GDM1 (cell line): ENCODE measurements around the gene SLC2A4RG.

Source experiments
- DNase-seq: peaks from one replicate; lab custom pipeline; 2025; lab: John Stamatoyannopoulos, UW

Gene SLC2A4RG

GRCh38 chr20:63741676-63742380 is 2.3 kb downstream of the SLC2A4RG start:
- DNase-seq, result no peak

DNA sequence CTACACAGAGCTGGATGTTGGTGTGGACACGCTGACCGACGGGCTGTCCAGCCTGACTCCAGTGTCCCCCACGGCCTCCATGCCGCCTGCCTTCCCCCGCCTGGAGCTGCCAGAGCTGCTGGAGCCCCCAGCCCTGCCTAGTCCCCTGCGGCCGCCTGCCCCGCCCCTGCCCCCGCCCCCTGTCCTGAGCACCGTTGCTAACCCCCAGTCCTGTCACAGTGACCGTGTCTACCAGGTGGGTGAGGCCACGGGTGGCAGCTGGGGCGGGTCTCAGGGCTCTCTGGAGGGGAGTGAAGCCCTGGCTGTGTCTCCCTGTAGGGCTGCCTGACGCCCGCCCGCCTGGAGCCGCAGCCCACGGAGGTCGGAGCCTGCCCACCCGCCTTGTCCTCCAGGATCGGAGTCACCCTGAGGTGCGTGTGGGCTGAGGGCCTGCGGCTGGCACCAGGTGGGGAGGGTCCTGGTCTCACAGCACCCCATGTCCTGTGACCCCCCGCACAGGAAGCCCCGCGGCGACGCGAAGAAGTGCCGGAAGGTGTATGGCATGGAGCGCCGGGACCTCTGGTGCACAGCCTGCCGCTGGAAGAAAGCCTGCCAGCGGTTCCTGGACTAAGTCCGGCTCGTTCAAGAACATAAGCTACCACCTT is 2.9 kb downstream of the SLC2A4RG start:
- DNase-seq, result no peak

GRCh38 chr20:63743210-63743970 is 3.8 kb downstream of the SLC2A4RG start:
- DNase-seq, result no peak

GRCh38 chr20:63744158-63744557 is 4.6 kb downstream of the SLC2A4RG start:
- DNase-seq, result no peak

DNA sequence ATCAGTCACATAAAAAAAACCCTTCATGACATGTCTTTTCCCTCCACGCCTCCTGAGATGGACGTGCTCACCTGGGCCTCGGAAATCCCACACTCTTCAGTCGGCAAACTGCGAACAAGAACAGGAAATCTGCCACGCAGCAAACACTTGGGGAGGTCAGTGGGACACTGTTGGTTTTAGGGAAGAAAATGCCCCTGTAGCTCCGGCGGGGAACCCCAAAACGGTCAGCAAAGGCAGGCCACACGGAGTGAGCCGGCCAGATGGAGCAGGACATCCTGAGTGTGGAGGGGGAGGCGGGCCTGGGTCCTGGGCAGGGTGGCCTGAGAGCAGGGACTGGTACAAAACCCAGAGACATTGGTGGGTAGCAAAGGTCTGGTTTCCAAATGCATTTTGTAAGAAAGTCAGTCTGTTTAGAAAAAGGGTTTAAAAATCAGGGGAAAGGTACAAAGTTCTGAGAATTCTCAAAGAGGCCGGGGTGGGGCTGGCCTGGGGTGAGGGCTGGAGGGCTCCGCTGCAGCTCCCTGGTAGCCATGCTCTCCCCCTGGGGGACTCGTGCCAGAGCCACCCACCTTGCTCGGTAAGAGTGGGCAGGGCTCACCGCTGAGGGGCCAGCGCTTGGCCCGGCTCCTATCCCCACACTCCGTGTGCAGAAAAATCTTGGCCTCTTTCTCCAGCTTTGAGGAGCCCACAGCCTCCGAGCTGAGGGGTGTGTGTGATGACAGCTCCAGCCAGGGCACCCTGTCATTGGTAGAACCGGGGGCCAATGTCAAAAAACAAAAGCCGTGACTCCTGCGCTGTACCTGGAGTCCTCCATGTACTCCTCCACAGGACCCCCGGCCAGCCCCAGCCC is 5.2 kb downstream of the SLC2A4RG start:
- DNase-seq, result no peak

DNA sequence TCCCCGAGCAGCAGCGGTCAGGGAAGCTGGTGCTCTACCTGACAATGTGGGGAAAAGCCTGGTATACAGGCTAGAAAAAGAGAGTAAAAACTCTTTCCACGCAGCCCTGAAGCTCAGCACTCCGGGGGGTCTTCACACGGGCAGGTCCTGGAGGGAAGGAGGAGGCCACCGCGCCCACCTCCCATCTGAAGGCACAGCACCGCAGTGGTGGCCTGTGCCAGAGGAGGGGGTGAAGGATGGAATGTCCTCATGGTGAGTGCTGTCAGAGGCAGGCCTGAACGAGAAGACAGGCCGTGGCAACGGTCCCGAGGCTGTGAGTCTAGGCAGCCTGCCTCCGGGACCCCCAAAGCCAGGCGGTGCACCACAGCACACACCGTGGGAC is 5.8 kb downstream of the SLC2A4RG start:
- DNase-seq, result no peak

DNA sequence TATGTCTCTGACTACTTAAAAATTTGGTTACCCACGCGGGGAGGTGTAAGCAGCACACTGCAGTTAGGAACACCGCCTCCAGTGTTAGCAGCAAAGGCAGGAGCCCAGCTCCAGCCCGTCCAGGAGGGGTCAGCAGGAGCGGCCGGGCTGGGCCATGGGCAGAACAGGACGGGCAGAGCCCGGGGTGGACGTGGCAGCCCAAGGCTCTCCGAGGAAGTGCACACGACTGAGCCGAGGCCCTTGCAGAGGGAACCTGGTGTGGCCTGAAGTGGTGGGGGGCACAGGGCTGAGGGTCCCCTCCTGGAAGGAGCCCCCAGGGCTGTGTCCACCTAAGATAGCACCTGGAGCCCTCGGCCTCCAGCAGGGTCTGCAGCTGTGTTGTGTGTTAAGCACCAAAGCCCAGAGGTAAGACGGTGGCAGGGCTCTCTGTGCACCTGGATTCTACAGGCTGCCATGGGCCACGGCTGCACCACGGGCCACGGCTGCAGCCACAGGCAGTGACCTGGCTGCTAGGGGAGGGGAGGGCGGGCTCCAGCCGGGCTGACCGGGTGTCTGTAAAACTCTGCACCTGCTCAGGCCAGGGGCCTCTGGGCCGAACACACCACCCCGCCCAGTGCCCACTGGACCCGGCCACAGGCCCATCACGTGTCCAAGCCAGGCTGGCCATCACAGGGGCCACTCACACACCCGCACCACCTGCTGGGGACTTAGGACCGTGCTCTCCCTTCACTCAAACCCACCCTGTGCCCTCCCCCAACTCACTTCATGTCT is 6.6 kb downstream of the SLC2A4RG start:
- no peak for DNase-seq

GRCh38 chr20:63746751-63747315 is 7.3 kb downstream of the SLC2A4RG start:
- no peak for DNase-seq

DNA sequence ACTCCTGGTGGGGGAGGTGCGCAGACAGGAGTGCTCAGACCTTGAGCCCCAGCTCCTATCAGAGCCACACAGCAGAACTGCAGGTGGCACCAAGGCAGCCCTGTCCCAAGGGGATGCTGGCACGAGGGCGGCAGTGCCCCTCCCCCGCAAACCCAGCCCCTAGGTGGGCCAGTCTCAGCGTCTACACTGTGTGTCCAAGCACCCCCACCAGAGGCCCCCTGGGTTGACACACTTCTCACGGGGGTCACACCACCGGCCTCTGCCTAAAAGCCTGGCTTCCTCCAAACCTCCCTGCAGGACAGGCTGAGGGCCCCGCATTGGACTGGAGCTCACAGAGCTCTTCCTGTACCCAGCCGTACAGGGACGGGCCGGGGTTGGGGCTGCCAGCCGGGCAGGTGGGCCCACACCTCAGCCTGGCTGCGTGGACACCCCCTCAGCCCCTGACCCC is 8.1 kb downstream of the SLC2A4RG start:
- no peak for DNase-seq

DNA sequence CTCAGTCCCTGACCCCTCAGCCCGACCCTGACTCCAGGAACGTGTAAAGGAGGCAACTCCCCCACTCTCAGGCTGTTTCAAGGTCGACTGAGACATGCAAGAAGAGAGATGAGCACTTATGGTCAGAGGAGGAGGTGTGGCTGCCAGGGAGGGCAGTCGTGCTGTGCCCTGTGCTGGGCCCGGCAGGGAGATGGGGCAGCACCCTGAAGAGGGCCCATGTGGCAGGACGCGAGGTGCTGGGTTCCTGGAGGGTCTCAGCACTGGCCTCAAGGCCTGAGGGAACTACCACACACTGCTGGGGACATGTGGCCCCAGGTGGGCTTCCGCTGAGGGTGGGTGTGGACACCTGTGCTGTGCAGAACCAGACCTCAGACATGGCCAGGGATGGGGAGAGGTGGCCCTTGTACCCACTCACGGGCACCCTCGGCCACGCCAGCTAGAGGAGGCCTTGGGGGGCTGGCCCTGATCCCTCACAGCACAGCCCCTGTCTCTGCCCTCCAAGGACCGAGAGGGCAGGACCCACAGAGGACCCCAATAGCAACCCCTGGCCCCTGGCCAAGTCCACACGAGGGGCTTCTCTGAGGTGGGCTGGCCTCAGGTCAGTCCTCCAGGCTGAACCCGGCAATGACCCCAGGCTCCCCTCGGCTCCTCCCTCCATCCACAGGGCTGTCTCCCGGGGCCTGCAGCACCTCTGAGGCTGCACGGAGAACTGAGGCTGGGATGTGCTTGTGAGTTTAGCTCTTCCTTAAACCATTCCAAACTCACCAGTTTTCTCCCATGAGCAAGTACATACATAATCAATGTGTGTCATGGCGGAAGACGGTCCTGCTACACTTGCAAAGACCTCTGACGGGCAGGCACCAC is 8.7 kb downstream of the SLC2A4RG start:
- DNase-seq, result no peak

- DNase-seq, result no peak
Observed at GRCh38 chr20:63748934-63749270, 9.3 kb downstream of the SLC2A4RG start.

- no peak for DNase-seq
Observed at GRCh38 chr20:63749597-63750508, 10.3 kb downstream of the SLC2A4RG start.

- no peak for DNase-seq
Observed at GRCh38 chr20:63750807-63751470, 11.4 kb downstream of the SLC2A4RG start.

GRCh38 chr20:63751471-63752271 is 12.1 kb downstream of the SLC2A4RG start:
- DNase-seq, result no peak

GRCh38 chr20:63752411-63753101 is 13.0 kb downstream of the SLC2A4RG start:
- no peak for DNase-seq

DNA sequence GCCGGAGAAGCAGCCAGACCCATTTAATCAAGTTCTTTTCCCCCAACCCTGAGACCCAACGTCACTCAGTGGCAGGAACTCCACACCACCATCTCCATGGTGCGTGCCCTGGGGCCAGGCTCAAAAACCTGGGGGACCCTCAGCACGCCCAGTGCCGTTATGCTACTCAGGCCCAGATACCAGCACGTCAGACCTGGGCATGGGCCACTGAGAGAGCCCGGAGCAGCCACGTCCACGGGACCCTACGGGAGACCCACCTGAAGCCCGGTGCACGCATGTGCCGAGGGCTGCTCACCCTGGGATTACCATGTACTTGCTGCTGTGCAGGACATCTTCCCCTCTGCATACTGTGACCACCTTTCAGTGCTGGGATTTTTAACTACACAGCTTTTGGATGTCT is 13.8 kb downstream of the SLC2A4RG start:
- no peak for DNase-seq

- no peak for DNase-seq
Observed at GRCh38 chr20:63754008-63754407, 14.4 kb downstream of the SLC2A4RG start.
